Measurements from ENCODE around the gene DSTYK.

DNA sequence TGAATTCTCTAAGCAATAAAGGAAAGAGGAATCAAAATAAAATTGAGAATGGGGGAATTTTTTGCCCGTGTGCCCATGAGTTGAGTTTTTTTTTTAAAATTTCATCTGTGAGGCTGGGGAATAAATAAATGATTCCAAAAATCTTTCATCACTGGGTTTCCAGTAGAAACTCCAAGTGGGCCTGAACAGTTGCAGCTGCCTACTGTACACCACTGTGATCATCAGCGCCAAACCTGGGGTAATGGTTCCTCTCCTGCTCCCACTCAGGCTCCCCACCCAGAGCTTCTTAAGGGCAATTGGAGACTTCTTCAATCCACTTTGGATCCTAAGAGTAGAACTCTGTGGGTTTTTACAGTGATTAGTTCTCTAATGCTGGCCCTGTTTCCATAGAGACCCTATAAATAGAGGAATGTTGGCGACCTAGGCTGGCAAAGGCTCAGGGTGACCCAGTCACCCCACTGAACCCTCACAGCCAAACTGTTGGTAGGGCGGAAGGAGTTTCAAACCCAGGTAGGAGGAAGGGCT, 25.5 kb upstream of the DSTYK start:
- no peak for TF ChIP-seq EZH2 (IDR thresholded peaks at IDR 0.05)
- no peak for TF ChIP-seq POLR2AphosphoS5 (IDR thresholded peaks at IDR 0.05; ENCODE audit: borderline replicate concordance, low read depth, low read length)

Data from SK-N-MC (cell line).